ENCODE results near the gene CADM4. TPM values are rescaled to one million over a fixed set of nuclear protein-coding genes. Genes with fewer than 3 reads are reported as not detected.
A peak's percentile ranks its signal among the peaks of the same experiment; 100 is the strongest.

Gene CADM4
- total and polyA plus RNA-seq, 9 of the 15 experiments (the other 6 are each of a cell fraction or from before 2014, with no cell fraction given), result 0.03 to 4.6 (median 1.3) TPM

- TF ChIP-seq, protein P1, sequence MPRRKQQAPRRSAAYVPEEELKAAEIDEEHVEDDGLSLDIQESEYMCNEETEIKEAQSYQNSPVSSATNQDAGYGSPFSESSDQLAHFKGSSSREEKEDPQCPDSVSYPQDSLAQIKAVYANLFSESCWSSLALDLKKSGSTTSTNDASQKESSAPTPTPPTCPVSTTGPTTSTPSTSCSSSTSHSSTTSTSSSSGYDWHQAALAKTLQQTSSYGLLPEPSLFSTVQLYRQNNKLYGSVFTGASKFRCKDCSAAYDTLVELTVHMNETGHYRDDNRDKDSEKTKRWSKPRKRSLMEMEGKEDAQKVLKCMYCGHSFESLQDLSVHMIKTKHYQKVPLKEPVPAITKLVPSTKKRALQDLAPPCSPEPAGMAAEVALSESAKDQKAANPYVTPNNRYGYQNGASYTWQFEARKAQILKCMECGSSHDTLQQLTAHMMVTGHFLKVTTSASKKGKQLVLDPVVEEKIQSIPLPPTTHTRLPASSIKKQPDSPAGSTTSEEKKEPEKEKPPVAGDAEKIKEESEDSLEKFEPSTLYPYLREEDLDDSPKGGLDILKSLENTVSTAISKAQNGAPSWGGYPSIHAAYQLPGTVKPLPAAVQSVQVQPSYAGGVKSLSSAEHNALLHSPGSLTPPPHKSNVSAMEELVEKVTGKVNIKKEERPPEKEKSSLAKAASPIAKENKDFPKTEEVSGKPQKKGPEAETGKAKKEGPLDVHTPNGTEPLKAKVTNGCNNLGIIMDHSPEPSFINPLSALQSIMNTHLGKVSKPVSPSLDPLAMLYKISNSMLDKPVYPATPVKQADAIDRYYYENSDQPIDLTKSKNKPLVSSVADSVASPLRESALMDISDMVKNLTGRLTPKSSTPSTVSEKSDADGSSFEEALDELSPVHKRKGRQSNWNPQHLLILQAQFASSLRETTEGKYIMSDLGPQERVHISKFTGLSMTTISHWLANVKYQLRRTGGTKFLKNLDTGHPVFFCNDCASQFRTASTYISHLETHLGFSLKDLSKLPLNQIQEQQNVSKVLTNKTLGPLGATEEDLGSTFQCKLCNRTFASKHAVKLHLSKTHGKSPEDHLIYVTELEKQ (CRISPR knock-in tag; IDR thresholded peaks at IDR 0.05), result no peak
- TF ChIP-seq ZNF212 (CRISPR knock-in tag; IDR thresholded peaks at IDR 0.05) (no peak), SOX6 (IDR thresholded peaks at IDR 0.05) (peak; percentile 82), EZH2 (IDR thresholded peaks at IDR 0.05; ENCODE audit: borderline replicate concordance, low read depth, low read length) (no peak), ZNF23 (CRISPR knock-in tag; IDR thresholded peaks at IDR 0.05) (no peak), XRCC4 (IDR thresholded peaks at IDR 0.05; ENCODE audit: extremely low read depth, insufficient read depth, insufficient read length) (no peak), ZNF79 (CRISPR knock-in tag; IDR thresholded peaks at IDR 0.05; ENCODE audit: low read depth) (no peak), FOXA1 (IDR thresholded peaks at IDR 0.05; ENCODE audit: borderline replicate concordance) (no peak), DIDO1 (tag; IDR thresholded peaks at IDR 0.05; ENCODE audit: low read depth) (no peak), EGR1 (conservative IDR thresholded peaks at IDR 0.05) (no peak), DPF2 (IDR thresholded peaks at IDR 0.05) (peak; percentile 43), TCF3 (CRISPR knock-in tag; IDR thresholded peaks at IDR 0.05) (peak; percentile 11; the same call in 1 of the 2 replicates), XRCC3 (IDR thresholded peaks at IDR 0.05) (no peak), NCOA2 (IDR thresholded peaks at IDR 0.05; ENCODE audit: partially characterized antibody in 2 of 2) (no peak), HDAC8 (tag; IDR thresholded peaks at IDR 0.05) (no peak), SREBF2 (CRISPR knock-in tag; IDR thresholded peaks at IDR 0.05) (no peak), PPARD (CRISPR knock-in tag; IDR thresholded peaks at IDR 0.05) (no peak)
- TF ChIP-seq, protein P2, sequence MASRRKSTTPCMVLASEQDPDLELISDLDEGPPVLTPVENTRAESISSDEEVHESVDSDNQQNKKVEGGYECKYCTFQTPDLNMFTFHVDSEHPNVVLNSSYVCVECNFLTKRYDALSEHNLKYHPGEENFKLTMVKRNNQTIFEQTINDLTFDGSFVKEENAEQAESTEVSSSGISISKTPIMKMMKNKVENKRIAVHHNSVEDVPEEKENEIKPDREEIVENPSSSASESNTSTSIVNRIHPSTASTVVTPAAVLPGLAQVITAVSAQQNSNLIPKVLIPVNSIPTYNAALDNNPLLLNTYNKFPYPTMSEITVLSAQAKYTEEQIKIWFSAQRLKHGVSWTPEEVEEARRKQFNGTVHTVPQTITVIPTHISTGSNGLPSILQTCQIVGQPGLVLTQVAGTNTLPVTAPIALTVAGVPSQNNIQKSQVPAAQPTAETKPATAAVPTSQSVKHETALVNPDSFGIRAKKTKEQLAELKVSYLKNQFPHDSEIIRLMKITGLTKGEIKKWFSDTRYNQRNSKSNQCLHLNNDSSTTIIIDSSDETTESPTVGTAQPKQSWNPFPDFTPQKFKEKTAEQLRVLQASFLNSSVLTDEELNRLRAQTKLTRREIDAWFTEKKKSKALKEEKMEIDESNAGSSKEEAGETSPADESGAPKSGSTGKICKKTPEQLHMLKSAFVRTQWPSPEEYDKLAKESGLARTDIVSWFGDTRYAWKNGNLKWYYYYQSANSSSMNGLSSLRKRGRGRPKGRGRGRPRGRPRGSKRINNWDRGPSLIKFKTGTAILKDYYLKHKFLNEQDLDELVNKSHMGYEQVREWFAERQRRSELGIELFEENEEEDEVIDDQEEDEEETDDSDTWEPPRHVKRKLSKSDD (conservative IDR thresholded peaks at IDR 0.05; ENCODE audit: low read length), result no peak
- TF ChIP-seq, protein P3, sequence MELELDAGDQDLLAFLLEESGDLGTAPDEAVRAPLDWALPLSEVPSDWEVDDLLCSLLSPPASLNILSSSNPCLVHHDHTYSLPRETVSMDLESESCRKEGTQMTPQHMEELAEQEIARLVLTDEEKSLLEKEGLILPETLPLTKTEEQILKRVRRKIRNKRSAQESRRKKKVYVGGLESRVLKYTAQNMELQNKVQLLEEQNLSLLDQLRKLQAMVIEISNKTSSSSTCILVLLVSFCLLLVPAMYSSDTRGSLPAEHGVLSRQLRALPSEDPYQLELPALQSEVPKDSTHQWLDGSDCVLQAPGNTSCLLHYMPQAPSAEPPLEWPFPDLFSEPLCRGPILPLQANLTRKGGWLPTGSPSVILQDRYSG (tag; conservative IDR thresholded peaks at IDR 0.05; ENCODE audit: low read depth), result no peak
Observed at GRCh38 chr19:43672061-43672679, 32.5 kb upstream of the CADM4 start (continued).
